AG08396 (cell line): ENCODE measurements around the gene RFX2.
"Not testable (repeated sequence)": the region's sequence is repeated elsewhere in the genome, so short reads cannot be mapped to it uniquely, and the experiment has no call there.

Source experiments
- DNase-seq: peaks from one replicate; pipeline ENCODE4 v3.0.0; 2012; ENCODE audit warnings: low spot score, mixed read lengths

RFX2 gene

GRCh38 chr19:6012426-6013170 is 97.7 kb downstream of the RFX2 start:
- no peak for DNase-seq

- DNase-seq, result no peak
These were observed 98.5 kb downstream of the RFX2 start for GRCh38 chr19:6011794-6012193.

- DNase-seq, result no peak
These were observed 99.1 kb downstream of the RFX2 start for GRCh38 chr19:6011206-6011605.

- no peak for DNase-seq
These were observed 100.2 kb downstream of the RFX2 start for GRCh38 chr19:6010107-6010506.

GRCh38 chr19:6007866-6008265 is 102.4 kb downstream of the RFX2 start:
- no peak for DNase-seq

- no peak for DNase-seq
These were observed 103.4 kb downstream of the RFX2 start for GRCh38 chr19:6006896-6007295.

GRCh38 chr19:6006070-6006446 is 104.2 kb downstream of the RFX2 start:
- DNase-seq, result not testable (repeated sequence)

- no peak for DNase-seq
These were observed 104.8 kb downstream of the RFX2 start for GRCh38 chr19:6005321-6006069.

GRCh38 chr19:6003976-6004375 is 106.3 kb downstream of the RFX2 start:
- DNase-seq, result no peak

- no peak for DNase-seq
These were observed 107.7 kb downstream of the RFX2 start for GRCh38 chr19:6002591-6002990.

- DNase-seq, result no peak
These were observed 110.0 kb downstream of the RFX2 start for GRCh38 chr19:6000228-6000847.

- no peak for DNase-seq
These were observed 110.6 kb downstream of the RFX2 start for GRCh38 chr19:5999693-6000092.

GRCh38 chr19:5997371-5997770 is 112.9 kb downstream of the RFX2 start:
- no peak for DNase-seq

- DNase-seq, result no peak
These were observed 113.5 kb downstream of the RFX2 start for GRCh38 chr19:5996623-5997320.

GRCh38 chr19:5996102-5996501 is 114.2 kb downstream of the RFX2 start:
- DNase-seq, result no peak

GRCh38 chr19:5995606-5996005 is 114.7 kb downstream of the RFX2 start:
- DNase-seq, result no peak

GRCh38 chr19:5994405-5995165 is 115.7 kb downstream of the RFX2 start:
- DNase-seq, result no peak

GRCh38 chr19:5993648-5994358 is 116.5 kb downstream of the RFX2 start:
- DNase-seq, result no peak

GRCh38 chr19:5993201-5993600 is 117.1 kb downstream of the RFX2 start:
- DNase-seq, result no peak

GRCh38 chr19:5992756-5993155 is 117.5 kb downstream of the RFX2 start:
- no peak for DNase-seq

GRCh38 chr19:5991244-5991838 is 119.0 kb downstream of the RFX2 start:
- no peak for DNase-seq
